ENCODE data around the gene TNNT3.

TNNT3 gene

DNA sequence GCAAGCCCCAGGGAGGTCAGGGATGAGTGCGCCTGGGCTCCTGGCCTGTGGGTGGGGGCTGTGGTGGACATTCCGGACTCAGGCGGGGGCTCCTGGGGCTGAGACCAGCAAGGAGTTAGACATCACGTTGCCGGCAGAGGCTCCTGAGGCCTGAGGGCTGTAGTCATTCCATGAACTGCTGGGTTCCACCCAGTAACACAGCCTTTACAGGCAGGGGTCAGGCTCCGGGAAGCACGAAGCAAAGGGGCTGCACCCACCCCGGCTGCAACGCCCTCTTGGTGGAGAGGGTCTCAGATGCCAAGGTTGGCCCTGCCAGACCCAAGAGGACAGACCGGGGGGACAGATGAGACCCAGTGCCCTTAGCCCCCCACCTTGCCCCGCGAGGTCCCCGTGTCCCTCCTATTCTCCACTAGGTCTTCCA, 9.0 kb downstream of the TNNT3 start:
- TF ChIP-seq EZH2phosphoT487 (IDR thresholded peaks at IDR 0.05; ENCODE audit: low read length) = no peak
- no peak for TF ChIP-seq EZH2 (optimal IDR thresholded peaks at IDR 0.05; ENCODE audit: low read depth, low read length)
- TF ChIP-seq, protein P1, sequence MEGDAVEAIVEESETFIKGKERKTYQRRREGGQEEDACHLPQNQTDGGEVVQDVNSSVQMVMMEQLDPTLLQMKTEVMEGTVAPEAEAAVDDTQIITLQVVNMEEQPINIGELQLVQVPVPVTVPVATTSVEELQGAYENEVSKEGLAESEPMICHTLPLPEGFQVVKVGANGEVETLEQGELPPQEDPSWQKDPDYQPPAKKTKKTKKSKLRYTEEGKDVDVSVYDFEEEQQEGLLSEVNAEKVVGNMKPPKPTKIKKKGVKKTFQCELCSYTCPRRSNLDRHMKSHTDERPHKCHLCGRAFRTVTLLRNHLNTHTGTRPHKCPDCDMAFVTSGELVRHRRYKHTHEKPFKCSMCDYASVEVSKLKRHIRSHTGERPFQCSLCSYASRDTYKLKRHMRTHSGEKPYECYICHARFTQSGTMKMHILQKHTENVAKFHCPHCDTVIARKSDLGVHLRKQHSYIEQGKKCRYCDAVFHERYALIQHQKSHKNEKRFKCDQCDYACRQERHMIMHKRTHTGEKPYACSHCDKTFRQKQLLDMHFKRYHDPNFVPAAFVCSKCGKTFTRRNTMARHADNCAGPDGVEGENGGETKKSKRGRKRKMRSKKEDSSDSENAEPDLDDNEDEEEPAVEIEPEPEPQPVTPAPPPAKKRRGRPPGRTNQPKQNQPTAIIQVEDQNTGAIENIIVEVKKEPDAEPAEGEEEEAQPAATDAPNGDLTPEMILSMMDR (IDR thresholded peaks at IDR 0.05; ENCODE audit: low read length) = no peak
- Histone ChIP-seq H3K9ac (ENCODE audit: low read length) (no peak overlapping the region), H3K4me1 (ENCODE audit: low read length) (no peaks in the 10 kb centered on the region), H3K27me3 (replicated peaks; ENCODE audit: insufficient read depth, low read length) (peaks cover 97% of the 10 kb centered on the region), H3F3A (ENCODE audit: insufficient read depth, low read length) (no peaks in the 10 kb centered on the region), H4K20me1 (ENCODE audit: insufficient read depth, low read length) (no peaks in the 10 kb centered on the region), H3K27ac (ENCODE audit: low read length) (no peak overlapping the region), H3K36me3 (replicated peaks; ENCODE audit: insufficient read depth, low read length) (no peaks in the 10 kb centered on the region), H3K4me3 (ENCODE audit: low read length) (no peak overlapping the region), H3K4me2 (ENCODE audit: low read depth, low read length) (no peak overlapping the region), H3K79me2 (ENCODE audit: low read length) (no peaks in the 10 kb centered on the region), H2AFZ (ENCODE audit: low read length) (no peak overlapping the region), H3K9me2 (replicated peaks; ENCODE audit: insufficient read depth, low read length) (no peaks in the 10 kb centered on the region), H3K9me3 (replicated peaks; ENCODE audit: insufficient read depth, low read length) (no peaks in the 10 kb centered on the region)
- DNase-seq = no peak

DNA sequence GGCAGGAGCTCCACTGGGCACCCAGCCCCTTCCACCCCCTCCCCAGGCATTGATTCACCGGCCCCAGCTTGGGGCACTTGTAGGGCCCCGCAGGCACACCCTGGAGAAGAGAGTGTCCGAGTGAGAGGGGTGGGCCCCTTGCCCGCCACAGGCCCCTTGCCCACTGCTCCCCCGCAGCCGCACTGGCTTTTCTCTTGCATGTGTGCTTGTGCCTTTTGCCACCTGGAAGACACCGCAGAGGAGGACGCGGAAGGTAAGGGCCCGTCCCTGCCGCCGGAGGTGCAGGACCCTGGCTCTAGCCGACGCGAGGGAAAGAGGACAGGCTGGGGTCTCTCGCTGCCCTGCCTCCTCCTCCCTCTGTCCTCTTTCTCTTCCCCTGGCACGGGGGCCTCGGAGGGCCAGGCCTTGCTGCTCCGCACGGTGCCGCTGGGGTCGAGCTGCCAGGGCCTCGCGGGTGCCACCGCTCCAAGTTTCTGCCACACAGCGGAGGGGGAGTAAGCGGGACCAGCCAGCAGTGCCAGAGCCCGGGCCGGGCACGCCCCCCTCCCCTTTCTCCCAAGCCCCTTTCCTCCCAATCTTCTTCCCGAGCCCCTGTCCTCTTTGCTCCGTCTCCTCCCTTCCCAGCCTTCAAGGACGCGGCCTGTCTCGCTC, 9.5 kb downstream of the TNNT3 start:
- Histone ChIP-seq H3K36me3 (replicated peaks; ENCODE audit: insufficient read depth, low read length) (no peaks in the 10 kb centered on the region), H3K9ac (ENCODE audit: low read length) (no peak overlapping the region), H3K4me2 (ENCODE audit: low read depth, low read length) (no peak overlapping the region), H3F3A (ENCODE audit: insufficient read depth, low read length) (no peaks in the 10 kb centered on the region), H3K4me1 (ENCODE audit: low read length) (no peaks in the 10 kb centered on the region), H2AFZ (ENCODE audit: low read length) (no peak overlapping the region), H3K27ac (ENCODE audit: low read length) (no peak overlapping the region), H3K9me2 (replicated peaks; ENCODE audit: insufficient read depth, low read length) (no peaks in the 10 kb centered on the region), H3K79me2 (ENCODE audit: low read length) (no peaks in the 10 kb centered on the region), H3K27me3 (replicated peaks; ENCODE audit: insufficient read depth, low read length) (peaks cover 97% of the 10 kb centered on the region), H4K20me1 (ENCODE audit: insufficient read depth, low read length) (no peaks in the 10 kb centered on the region), H3K9me3 (replicated peaks; ENCODE audit: insufficient read depth, low read length) (no peaks in the 10 kb centered on the region), H3K4me3 (ENCODE audit: low read length) (no peak overlapping the region)
- TF ChIP-seq EZH2phosphoT487 (IDR thresholded peaks at IDR 0.05; ENCODE audit: low read length) (no peak), EZH2 (optimal IDR thresholded peaks at IDR 0.05; ENCODE audit: low read depth, low read length) (no peak)
- TF ChIP-seq, protein P1 (IDR thresholded peaks at IDR 0.05; ENCODE audit: low read length) = no peak
- DNase-seq = no peak

DNA sequence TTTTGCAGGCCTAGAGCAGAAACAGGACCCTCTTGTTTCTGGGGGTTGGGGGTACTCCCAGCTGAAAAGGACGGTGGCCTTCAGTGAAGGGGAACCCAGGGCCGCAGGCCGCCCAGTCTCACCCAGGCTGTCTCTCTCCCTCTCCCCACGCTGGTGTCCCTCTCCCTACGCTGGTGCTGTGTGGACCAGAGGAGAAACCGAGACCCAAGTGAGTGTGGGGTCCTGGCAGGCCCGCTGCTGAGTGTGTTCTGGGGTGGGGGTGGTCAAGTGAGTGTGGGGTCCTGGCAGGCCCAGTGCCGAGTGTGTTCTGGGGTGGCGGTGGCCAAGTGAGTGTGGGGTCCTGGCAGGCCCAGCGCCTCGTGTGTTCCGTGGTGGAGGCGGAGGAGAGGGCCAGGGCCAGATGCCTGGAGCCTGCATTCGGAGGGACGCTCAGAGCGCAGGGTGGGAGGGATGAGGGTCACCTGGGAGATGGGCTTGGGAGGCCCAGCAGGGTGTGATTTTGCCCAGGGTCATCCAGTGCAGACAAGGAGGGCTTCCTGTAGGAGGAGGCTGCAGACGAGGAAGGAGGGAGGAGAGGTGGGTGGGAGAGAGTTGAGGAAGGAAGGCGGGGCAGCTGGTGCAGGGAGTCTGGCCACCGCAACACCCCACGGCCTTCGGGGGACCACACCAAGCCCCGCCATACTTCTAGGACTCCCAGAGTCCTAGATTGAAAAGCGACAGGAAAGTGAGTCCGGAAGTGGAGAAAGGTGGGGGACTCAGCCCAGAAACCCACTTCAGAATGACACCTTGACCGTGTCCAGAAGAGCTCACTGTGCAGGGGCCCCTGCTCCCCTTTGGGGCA, 10.3 kb downstream of the TNNT3 start:
- peaks cover 97% of the 10 kb centered on the region for H3K27me3 ChIP-seq (replicated peaks; ENCODE audit: insufficient read depth, low read length)
- no peak overlapping the region for H3K9ac ChIP-seq (ENCODE audit: low read length)
- H3K36me3 ChIP-seq (replicated peaks; ENCODE audit: insufficient read depth, low read length) = no peaks in the 10 kb centered on the region
- H3K4me1 ChIP-seq (ENCODE audit: low read length) = no peaks in the 10 kb centered on the region
- H3F3A ChIP-seq (ENCODE audit: insufficient read depth, low read length) = no peaks in the 10 kb centered on the region
- H3K4me2 ChIP-seq (ENCODE audit: low read depth, low read length) = no peak overlapping the region
- H4K20me1 ChIP-seq (ENCODE audit: insufficient read depth, low read length) = no peaks in the 10 kb centered on the region
- no peak overlapping the region for H2AFZ ChIP-seq (ENCODE audit: low read length)
- no peaks in the 10 kb centered on the region for H3K79me2 ChIP-seq (ENCODE audit: low read length)
- TF ChIP-seq EZH2phosphoT487 (IDR thresholded peaks at IDR 0.05; ENCODE audit: low read length) (no peak), EZH2 (optimal IDR thresholded peaks at IDR 0.05; ENCODE audit: low read depth, low read length) (no peak)
- TF ChIP-seq, protein P1 (IDR thresholded peaks at IDR 0.05; ENCODE audit: low read length) = no peak
- DNase-seq = no peak
- H3K9me3 ChIP-seq (replicated peaks; ENCODE audit: insufficient read depth, low read length) = no peaks in the 10 kb centered on the region
- no peak overlapping the region for H3K4me3 ChIP-seq (ENCODE audit: low read length)
- H3K9me2 ChIP-seq (replicated peaks; ENCODE audit: insufficient read depth, low read length) = no peaks in the 10 kb centered on the region
- H3K27ac ChIP-seq (ENCODE audit: low read length) = no peak overlapping the region
